Esophagus squamous epithelium (tissue), 4 donors: ENCODE data around the gene CROCC2.

Experiments
- POLR2A ChIP-seq, 4 donors: fragments of 450-650 bp; IDR thresholded peaks; one replicate each; pipeline ENCODE4 v1.6.1; 2017; ENCODE audit warnings: antibody characterized with exemption in 4 of 4, mild to moderate bottlenecking in 4 of 4, moderate library complexity in 3 of 4
- TF ChIP-seq, protein P1 (sequence below), 6 experiments: fragments of 450-650 bp in 4 of 6; fragments of 200-600 bp in 2 of 6; sonication (generic) in 2 of 6; IDR thresholded peaks; one replicate each; pipeline ENCODE4 v1.5.1; 2016 to 2019; ENCODE audit warnings: antibody characterized with exemption in 6 of 6, mild to moderate bottlenecking in 4 of 6, moderate library complexity in 4 of 6

GRCh38 chr2:240967681-240968621 is 61.8 kb downstream of the CROCC2 start:
- TF ChIP-seq, protein P1, sequence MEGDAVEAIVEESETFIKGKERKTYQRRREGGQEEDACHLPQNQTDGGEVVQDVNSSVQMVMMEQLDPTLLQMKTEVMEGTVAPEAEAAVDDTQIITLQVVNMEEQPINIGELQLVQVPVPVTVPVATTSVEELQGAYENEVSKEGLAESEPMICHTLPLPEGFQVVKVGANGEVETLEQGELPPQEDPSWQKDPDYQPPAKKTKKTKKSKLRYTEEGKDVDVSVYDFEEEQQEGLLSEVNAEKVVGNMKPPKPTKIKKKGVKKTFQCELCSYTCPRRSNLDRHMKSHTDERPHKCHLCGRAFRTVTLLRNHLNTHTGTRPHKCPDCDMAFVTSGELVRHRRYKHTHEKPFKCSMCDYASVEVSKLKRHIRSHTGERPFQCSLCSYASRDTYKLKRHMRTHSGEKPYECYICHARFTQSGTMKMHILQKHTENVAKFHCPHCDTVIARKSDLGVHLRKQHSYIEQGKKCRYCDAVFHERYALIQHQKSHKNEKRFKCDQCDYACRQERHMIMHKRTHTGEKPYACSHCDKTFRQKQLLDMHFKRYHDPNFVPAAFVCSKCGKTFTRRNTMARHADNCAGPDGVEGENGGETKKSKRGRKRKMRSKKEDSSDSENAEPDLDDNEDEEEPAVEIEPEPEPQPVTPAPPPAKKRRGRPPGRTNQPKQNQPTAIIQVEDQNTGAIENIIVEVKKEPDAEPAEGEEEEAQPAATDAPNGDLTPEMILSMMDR (IDR thresholded peaks at IDR 0.05) = no peak
- TF ChIP-seq POLR2A (IDR thresholded peaks at IDR 0.05) = no peak
